GM12878 (cell line): ENCODE data around the gene NTRK1.

ENCODE experiments used
- CHD4 ChIP-seq: fragments of 200-600 bp; sonication (generic); IDR thresholded peaks from 2 replicates; pipeline ENCODE4 v1.6.1; 2016; ENCODE audit warnings: mild to moderate bottlenecking
- CTCF ChIP-seq, 3 experiments: IDR thresholded peaks in 2 of 3; conservative IDR thresholded peaks in 1 of 3; 2 replicates each; pipeline ENCODE4 v1.5.1; 2011; ENCODE audit warnings: low read depth in 3 of 3, low read length in 3 of 3, mild to moderate bottlenecking in 3 of 3, control low read depth in 2 of 3, moderate library complexity in 2 of 3, inconsistent platforms in 1 of 3, mixed read lengths in 1 of 3; ENCODE audit not compliant: control insufficient read depth in 2 of 3, insufficient read depth in 1 of 3; ENCODE audit errors: extremely low read depth in 1 of 3
- EP300 ChIP-seq, 2 experiments: fragments of 150-350 bp in 1 of 2; IDR thresholded peaks; 2 replicates each; pipeline ENCODE4 v1.6.1; 2011 to 2012; ENCODE audit warnings: low read depth in 2 of 2, low read length in 2 of 2, borderline replicate concordance in 1 of 2, improper control_type of control experiment in 1 of 2, inconsistent platforms in 1 of 2; ENCODE audit not compliant: control insufficient read depth in 1 of 2
- FOS ChIP-seq: IDR thresholded peaks from 3 replicates; pipeline ENCODE4 v1.6.1; 2011; ENCODE audit warnings: borderline replicate concordance; ENCODE audit not compliant: insufficient read length; ENCODE audit errors: extremely low read depth
- FOXK2 ChIP-seq: fragments of 450-650 bp; IDR thresholded peaks from 2 replicates; pipeline ENCODE4 v1.6.1; 2017; ENCODE audit warnings: mild to moderate bottlenecking, moderate library complexity
- KDM1A ChIP-seq: fragments of 200-600 bp; sonication (generic); IDR thresholded peaks from 2 replicates; pipeline ENCODE4 v1.6.1; 2016; ENCODE audit warnings: borderline replicate concordance
- PKNOX1 ChIP-seq: fragments of 450-650 bp; IDR thresholded peaks from 2 replicates; pipeline ENCODE4 v1.6.1; 2016; ENCODE audit warnings: mild to moderate bottlenecking
- POLR2A ChIP-seq: IDR thresholded peaks from 2 replicates; pipeline ENCODE4 v1.6.1; 2011; ENCODE audit warnings: low read depth, mild to moderate bottlenecking, low read length
- POLR2AphosphoS5 ChIP-seq: IDR thresholded peaks from 2 replicates; pipeline ENCODE4 v1.6.1; 2011; ENCODE audit warnings: mild to moderate bottlenecking, low read length, inconsistent platforms
- TF ChIP-seq, protein P1 (sequence below): IDR thresholded peaks from 2 replicates; pipeline ENCODE4 v1.6.1; 2012; ENCODE audit warnings: low read depth, low read length, improper control_type of control experiment

DNA sequence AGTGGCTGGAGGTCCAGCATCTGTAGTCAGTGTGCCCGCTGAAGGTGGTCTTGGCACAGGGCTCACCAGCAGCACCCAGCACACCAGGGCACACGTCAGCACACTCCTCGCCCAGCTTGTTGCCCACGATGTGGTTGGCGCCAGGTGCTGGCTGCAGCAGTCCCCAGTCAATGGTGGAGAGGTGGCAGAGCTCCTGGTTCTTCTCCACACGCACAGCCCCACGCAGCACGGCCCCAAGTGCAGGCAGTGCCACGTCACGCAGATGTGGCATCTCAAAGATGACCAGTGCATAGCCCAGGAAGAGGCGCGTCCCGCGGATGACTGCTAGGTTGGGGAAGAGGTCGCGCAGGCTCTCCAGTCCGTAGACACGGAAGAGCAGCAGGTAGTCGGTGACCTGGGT, 6.9 kb upstream of the NTRK1 start:
- TF ChIP-seq CTCF (IDR thresholded peaks at IDR 0.05 in 2 of 3, conservative IDR thresholded peaks at IDR 0.05 in 1 of 3; ENCODE audit: control insufficient read depth in 2 of 3, extremely low read depth in 1 of 3, insufficient read depth in 1 of 3, low read depth in 3 of 3, low read length in 3 of 3) (no peak), POLR2A (no peak), FOS (no peak), KDM1A (no peak), CHD4 (no peak), POLR2AphosphoS5 (no peak), FOXK2 (no peak), PKNOX1 (no peak), EP300 (IDR thresholded peaks at IDR 0.05; ENCODE audit: borderline replicate concordance in 1 of 2, control insufficient read depth in 1 of 2, low read depth in 2 of 2, low read length in 2 of 2) (no peak)
- TF ChIP-seq, protein P1, sequence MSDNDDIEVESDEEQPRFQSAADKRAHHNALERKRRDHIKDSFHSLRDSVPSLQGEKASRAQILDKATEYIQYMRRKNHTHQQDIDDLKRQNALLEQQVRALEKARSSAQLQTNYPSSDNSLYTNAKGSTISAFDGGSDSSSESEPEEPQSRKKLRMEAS = no peak
